ACHN (cell line): ENCODE measurements around the gene RAD51B.

ENCODE experiments used
- DNase-seq: peaks from one replicate; pipeline ENCODE4 v3.0.0-alpha.2; 2015
- in situ Hi-C: cut with HindIII; loops from 2 replicates; pipeline ENCODE4 v1.10.0; 2017; ENCODE audit warnings: low sequenced_read_pairs, low pct_ligation_motif_present, low pct_unique_long_range_greater_than_20kb

RAD51B gene

GRCh38 chr14:68463705-68464374 lies 644.3 kb downstream of the RAD51B start:
- no peak for DNase-seq
- in situ Hi-C loops = no loop called here

GRCh38 chr14:68464711-68465110 lies 645.1 kb downstream of the RAD51B start:
- in situ Hi-C loops = no loop called here
- DNase-seq = peak; percentile 73

GRCh38 chr14:68466491-68466977 lies 647.0 kb downstream of the RAD51B start:
- in situ Hi-C loops = no loop called here
- peak; percentile 90 for DNase-seq

GRCh38 chr14:68467425-68467824 lies 647.8 kb downstream of the RAD51B start:
- DNase-seq = no peak
- in situ Hi-C loops = no loop called here

- in situ Hi-C loops = no loop called here
- no peak for DNase-seq
Measured at GRCh38 chr14:68468437-68469207, 649.0 kb downstream of the RAD51B start.

GRCh38 chr14:68469208-68469713 lies 649.7 kb downstream of the RAD51B start:
- no peak for DNase-seq
- in situ Hi-C loops = no loop called here

- DNase-seq = no peak
- in situ Hi-C loops = no loop called here
Measured at GRCh38 chr14:68470361-68470760, 650.8 kb downstream of the RAD51B start.

GRCh38 chr14:68471029-68471963 lies 651.7 kb downstream of the RAD51B start:
- in situ Hi-C loops = no loop called here
- no peak for DNase-seq

- DNase-seq = no peak
- in situ Hi-C loops = no loop called here
Measured at GRCh38 chr14:68471964-68472508, 652.5 kb downstream of the RAD51B start.

- in situ Hi-C loops = no loop called here
- no peak for DNase-seq
Measured at GRCh38 chr14:68473069-68473468, 653.5 kb downstream of the RAD51B start.

- in situ Hi-C loops = no loop called here
- DNase-seq = no peak
Measured at GRCh38 chr14:68473794-68474193, 654.2 kb downstream of the RAD51B start.

GRCh38 chr14:68474741-68475140 lies 655.2 kb downstream of the RAD51B start:
- no peak for DNase-seq
- in situ Hi-C loops = no loop called here

GRCh38 chr14:68475802-68476201 lies 656.2 kb downstream of the RAD51B start:
- no peak for DNase-seq
- in situ Hi-C loops = no loop called here

GRCh38 chr14:68476212-68477109 lies 656.9 kb downstream of the RAD51B start:
- DNase-seq = no peak

GRCh38 chr14:68477110-68477455 lies 657.5 kb downstream of the RAD51B start:
- no peak for DNase-seq
- in situ Hi-C loops = no loop called here

More at GRCh38 chr14:68476212-68477109, 656.9 kb downstream of the RAD51B start:
- in situ Hi-C loops = no loop called here

GRCh38 chr14:68477461-68478085 lies 658.0 kb downstream of the RAD51B start:
- in situ Hi-C loops = no loop called here
- DNase-seq = no peak

- in situ Hi-C loops = no loop called here
- DNase-seq = no peak
Measured at GRCh38 chr14:68479247-68479646, 659.7 kb downstream of the RAD51B start.
